GM18858 (cell line): ENCODE results near the gene OSBPL2.

Source experiments
- ATAC-seq: cut with Tn5 transposase; IDR thresholded peaks from one replicate; pipeline ENCODE4 v1.9.1; 2021; ENCODE audit not compliant: unreplicated experiment

Gene OSBPL2

DNA sequence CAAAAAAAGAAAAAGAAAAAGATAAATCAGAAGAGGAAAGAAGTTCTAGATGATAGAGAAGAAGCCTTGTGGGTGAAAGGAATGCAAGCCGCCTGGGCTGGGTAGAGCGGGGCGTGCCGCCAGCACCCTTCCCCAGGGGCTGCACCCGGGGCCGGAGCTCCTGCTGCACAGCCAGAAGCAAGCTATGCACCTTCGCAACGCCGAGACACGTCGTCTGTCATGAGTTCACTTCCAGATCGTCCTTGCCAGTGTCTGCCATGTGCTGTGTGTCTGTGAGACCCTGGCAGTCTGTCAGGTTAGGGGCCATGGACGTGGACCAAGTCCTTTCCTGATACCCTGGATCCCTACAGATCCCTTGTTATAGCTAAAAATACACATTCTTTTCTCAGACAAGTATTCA lies 38.9 kb downstream of the OSBPL2 start:
- no peak for ATAC-seq

GRCh38 chr20:62280303-62280702 lies 42.0 kb downstream of the OSBPL2 start:
- ATAC-seq = no peak

DNA sequence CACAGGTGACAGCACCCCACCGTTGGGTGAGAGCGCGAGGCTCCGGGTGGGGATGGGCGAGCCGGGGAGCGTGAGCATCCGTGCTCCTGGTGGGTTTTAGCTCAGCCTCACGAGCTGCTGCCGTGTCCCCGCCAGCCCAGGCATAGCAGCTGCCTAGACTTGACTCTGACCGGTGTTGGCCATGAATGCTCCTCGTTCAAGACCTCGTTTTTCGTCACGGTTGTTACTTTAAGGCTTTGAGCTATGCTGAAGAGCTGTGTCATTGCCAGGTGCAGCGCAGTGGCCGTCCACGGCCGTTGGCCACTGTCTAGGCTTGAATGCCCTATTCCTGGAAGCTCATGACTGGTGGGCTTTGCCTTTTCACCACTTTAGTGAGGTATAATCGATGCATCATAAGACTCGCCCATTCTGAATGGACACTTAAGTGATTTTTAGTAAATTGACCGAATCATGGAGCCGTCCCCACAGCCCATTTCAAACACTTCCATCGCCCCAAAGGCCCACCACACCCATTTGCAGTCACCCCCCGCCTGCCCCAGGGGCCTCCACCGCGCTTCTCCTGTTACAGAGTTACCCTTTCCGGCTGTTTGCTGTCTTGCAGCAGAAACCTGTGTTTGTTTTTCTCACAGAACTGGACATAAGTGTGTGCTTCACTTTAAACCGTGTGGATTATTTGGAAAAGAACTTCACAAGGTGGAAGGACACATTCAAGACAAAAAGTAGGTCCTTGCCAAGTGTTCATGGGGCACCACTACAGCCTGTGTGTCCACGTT lies 43.0 kb downstream of the OSBPL2 start:
- no peak for ATAC-seq

GRCh38 chr20:62282103-62282502 lies 43.8 kb downstream of the OSBPL2 start:
- no peak for ATAC-seq

DNA sequence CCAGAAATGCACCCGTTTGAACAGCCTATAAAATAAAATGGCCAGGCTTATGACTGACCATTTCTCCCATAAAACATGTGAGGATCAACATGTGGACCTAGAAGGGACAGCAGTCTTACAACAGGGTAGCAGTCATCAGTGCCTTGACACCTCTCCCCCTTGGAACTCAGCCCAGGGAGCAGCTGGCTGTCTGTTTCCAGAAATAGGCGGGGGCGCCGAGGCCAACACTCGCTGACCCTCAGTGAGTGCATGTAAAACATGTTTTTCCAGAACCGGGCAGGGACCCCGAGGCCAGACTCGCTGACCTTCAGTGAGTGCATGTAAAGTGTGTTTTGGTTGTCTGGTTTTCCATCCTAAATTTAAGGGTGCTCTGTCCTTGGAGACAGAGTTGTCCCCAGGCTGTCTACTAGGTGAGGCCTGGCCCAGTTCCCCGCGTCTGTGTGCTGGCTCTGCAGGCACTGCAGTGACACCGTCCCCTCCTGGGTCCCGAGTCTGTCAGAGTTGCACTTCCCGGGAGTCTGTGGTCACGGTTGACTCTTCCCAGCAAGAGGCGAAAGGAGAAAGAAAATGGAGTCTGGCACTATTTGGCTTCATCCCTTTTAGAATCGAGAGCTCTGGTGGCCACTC lies 44.7 kb downstream of the OSBPL2 start:
- ATAC-seq = no peak

DNA sequence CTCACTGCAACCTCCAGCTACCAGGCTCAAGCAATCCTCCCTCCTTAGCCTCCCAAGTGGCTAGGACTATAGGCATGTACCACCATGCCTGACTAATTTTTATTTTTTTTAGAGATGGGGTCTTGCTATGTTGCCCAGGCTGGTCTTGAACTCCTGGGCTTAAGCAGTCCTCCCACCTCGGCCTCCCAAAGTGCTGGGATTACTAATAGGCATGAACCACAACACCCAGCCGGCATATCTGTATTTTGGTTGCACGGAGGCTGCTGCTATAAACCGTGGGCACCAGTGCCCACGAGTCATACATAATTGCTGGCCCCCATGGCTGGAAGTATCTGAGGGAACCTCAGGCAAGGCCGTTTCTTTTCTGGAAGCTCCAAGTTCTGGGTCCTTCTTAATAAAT lies 46.1 kb downstream of the OSBPL2 start:
- ATAC-seq = no peak

DNA sequence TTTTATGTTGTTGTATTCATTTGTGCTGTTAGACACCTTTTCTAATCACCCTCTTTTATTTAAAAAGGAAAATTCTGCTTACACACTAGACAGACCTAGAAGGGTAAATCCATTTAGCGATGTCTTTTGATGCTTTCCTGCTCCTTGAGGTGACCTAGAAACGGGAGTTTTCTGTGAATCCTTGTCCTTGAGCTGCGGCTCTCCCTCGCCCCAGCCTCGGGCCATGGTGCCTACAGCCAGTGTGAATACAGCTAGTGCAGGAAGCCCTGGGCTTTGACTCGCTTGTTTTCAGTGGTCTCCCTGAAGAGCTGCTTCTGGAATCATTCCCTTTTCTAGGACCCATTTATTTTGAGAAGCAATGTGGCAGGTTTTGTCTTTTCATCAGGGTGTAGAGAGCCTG lies 46.8 kb downstream of the OSBPL2 start:
- no peak for ATAC-seq

GRCh38 chr20:62285722-62286121 lies 47.4 kb downstream of the OSBPL2 start:
- ATAC-seq = no peak

DNA sequence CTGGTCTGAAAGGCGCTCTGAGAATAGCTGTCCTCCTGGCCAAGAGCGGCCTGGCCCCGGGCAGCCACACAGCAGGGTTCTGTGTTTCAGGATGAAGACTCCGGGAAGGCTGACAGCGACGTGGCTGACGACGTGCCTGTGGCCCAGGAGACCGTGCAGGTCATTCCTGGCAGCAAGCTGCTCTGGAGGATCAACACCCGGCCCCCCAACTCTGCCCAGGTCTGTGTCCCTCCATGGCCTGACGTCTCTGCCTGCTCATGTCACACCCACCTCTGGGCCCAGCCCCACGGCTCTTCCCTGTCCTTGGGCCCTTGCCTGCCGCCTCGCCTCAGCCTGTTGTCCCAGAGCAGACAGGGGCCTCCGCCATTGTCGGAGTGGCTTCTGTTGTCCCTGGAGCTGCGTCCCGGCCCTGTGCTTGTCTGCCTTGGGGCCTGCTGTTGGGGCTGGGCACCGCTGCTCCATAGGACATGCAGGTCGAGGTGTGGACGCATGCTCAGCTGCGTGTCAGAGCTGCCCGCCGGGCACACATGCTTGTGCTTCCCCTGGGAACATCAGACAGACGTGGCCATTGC lies 48.3 kb downstream of the OSBPL2 start:
- no peak for ATAC-seq

- ATAC-seq = no peak
Observed at GRCh38 chr20:62287129-62287528, 48.8 kb downstream of the OSBPL2 start.

- ATAC-seq = no peak
Observed at GRCh38 chr20:62287759-62288534, 49.6 kb downstream of the OSBPL2 start.

GRCh38 chr20:62288535-62289105 lies 50.3 kb downstream of the OSBPL2 start:
- ATAC-seq = no peak

DNA sequence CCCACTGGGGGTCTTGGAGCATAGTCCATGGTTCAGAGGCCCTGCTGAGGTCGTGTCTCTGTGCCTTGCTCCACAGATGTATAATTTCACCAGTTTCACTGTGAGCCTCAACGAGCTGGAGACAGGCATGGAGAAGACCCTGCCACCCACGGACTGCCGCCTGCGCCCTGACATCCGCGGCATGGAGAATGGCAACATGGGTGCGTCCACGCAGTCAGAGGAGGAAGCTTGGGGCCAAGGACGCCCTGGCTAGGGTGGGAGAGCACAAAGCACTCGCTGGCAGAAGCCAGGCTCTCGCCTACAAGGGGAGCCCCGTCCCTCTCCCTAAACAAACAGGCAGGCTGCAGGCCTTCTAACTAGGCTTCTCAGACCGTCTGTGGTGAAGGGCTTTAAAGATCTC lies 50.8 kb downstream of the OSBPL2 start:
- no peak for ATAC-seq

- no peak for ATAC-seq
Observed at GRCh38 chr20:62289898-62290297, 51.6 kb downstream of the OSBPL2 start.

- ATAC-seq = no peak
Observed at GRCh38 chr20:62291251-62292066, 53.1 kb downstream of the OSBPL2 start.

DNA sequence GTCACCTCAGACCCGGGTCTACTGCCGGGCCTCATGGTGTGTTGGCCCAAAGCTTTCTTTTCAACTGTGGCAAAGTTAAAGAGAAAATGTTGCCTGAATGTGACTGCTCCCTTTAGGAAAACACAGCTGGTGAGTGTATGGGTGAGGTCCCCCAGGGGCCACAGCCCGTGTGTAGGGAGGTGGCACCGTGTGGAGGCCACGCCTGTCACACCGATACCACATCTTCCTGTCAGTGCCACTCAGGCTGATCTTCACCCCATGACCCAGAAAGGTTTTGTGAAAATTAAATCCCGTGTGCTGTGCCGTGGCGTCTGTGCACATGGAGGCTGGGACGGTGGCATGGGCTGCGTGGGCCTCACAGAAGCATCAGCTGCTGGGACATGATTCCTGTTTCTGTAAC lies 53.8 kb downstream of the OSBPL2 start:
- ATAC-seq = no peak

DNA sequence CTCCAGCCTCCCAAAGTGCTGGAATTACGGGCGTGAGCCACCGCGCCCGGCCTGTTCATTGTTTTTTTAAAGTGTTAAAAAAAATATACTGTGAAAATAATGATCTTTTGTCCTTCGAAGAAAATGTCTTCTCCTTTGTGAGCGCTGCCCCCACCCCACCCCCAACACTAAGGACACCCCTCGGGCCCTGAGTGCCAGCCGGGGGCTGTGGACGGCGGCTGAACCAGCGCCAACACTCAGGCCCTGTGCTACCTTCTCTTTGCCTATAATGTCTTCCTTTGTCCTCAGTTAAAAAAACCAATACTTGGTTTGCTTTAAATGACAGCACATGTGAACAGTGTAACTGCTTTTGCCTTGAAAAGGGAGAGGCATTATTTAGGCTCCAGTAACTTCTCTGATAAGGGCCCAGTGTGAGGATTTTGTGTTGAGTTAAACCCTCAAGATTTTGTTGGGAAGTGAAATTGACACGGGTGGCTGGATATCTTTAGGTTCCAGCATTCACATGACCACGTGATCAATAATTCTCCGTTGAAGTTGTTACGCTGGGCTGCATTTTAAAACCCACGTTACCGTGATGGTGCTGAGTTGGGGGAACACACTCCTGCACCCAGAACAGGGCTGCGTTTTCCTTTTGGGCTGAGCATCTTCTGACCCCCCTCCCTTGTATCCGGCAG lies 54.9 kb downstream of the OSBPL2 start:
- ATAC-seq = no peak

DNA sequence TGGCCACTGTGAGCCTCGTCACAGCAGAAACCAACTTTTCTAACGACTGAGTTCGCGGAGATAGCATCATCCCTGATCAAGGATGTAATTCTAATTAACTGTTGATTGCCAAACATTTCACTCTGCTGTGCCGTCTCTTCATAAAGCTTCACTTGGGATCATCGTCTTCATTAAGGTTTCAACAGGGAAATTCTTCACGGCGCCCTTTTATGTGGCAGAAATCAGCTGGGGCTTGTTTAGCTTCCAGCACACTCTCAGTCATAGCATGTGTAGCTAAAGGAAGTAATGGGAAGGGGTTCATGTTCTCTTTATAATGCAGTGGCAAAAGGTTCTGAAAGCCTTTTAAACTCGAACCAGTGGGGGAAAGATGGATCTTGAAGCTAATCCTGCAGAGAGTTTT lies 55.6 kb downstream of the OSBPL2 start:
- no peak for ATAC-seq

- no peak for ATAC-seq
Observed at GRCh38 chr20:62294516-62294915, 56.2 kb downstream of the OSBPL2 start.
